Smooth muscle cell of the brain vasculature (primary cell): ENCODE measurements around the gene ADGRA1.

Source experiments
- DNase-seq: peaks from one replicate; pipeline ENCODE4 v3.0.0-alpha.2; 2012; ENCODE audit warnings: low read depth, low spot score

ADGRA1 gene

GRCh38 chr10:133076274-133077038 is 11.3 kb upstream of the ADGRA1 start:
- no peak for DNase-seq

- no peak for DNase-seq
Observed at GRCh38 chr10:133079836-133080682, 7.7 kb upstream of the ADGRA1 start.

GRCh38 chr10:133080683-133081040 is 7.1 kb upstream of the ADGRA1 start:
- DNase-seq: no peak

- DNase-seq: no peak
Observed at GRCh38 chr10:133081636-133082035, 6.1 kb upstream of the ADGRA1 start.

- DNase-seq: no peak
Observed at GRCh38 chr10:133082685-133083421, 4.9 kb upstream of the ADGRA1 start.

GRCh38 chr10:133083422-133084100 is 4.2 kb upstream of the ADGRA1 start:
- no peak for DNase-seq

GRCh38 chr10:133084491-133084890 is 3.2 kb upstream of the ADGRA1 start:
- DNase-seq: no peak

- DNase-seq: no peak
Observed at GRCh38 chr10:133085251-133086125, 2.2 kb upstream of the ADGRA1 start.

- DNase-seq: no peak
Observed at GRCh38 chr10:133086247-133086646, 1.5 kb upstream of the ADGRA1 start.

GRCh38 chr10:133087045-133087678 is 562 bp upstream of the ADGRA1 start:
- DNase-seq: no peak

GRCh38 chr10:133088179-133088955 is 643 bp downstream of the ADGRA1 start:
- no peak for DNase-seq

GRCh38 chr10:133088956-133089800 is 1.5 kb downstream of the ADGRA1 start:
- DNase-seq: no peak

- no peak for DNase-seq
Observed at GRCh38 chr10:133090101-133090500, 2.4 kb downstream of the ADGRA1 start.

GRCh38 chr10:133090654-133091053 is 2.9 kb downstream of the ADGRA1 start:
- DNase-seq: no peak

- no peak for DNase-seq
Observed at GRCh38 chr10:133091316-133091715, 3.6 kb downstream of the ADGRA1 start.

- no peak for DNase-seq
Observed at GRCh38 chr10:133093291-133093690, 5.6 kb downstream of the ADGRA1 start.

GRCh38 chr10:133094286-133094685 is 6.6 kb downstream of the ADGRA1 start:
- DNase-seq: no peak

GRCh38 chr10:133094866-133095265 is 7.1 kb downstream of the ADGRA1 start:
- DNase-seq: no peak
